ENCODE measurements around the gene POLR3GL.

- TF ChIP-seq CTCF (conservative IDR thresholded peaks at IDR 0.05; ENCODE audit: low read depth in 2 of 2) (no peak), EZH2 (IDR thresholded peaks at IDR 0.05; ENCODE audit: low read depth, unreplicated experiment) (no peak), POLR2AphosphoS5 (IDR thresholded peaks at IDR 0.05; ENCODE audit: low read depth) (no peak)
- TF ChIP-seq, protein P1, sequence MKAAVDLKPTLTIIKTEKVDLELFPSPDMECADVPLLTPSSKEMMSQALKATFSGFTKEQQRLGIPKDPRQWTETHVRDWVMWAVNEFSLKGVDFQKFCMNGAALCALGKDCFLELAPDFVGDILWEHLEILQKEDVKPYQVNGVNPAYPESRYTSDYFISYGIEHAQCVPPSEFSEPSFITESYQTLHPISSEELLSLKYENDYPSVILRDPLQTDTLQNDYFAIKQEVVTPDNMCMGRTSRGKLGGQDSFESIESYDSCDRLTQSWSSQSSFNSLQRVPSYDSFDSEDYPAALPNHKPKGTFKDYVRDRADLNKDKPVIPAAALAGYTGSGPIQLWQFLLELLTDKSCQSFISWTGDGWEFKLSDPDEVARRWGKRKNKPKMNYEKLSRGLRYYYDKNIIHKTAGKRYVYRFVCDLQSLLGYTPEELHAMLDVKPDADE (IDR thresholded peaks at IDR 0.05) = no peak
These were observed 46.9 kb upstream of the POLR3GL start for GRCh38 chr1:145917595-145917994.
